Body of pancreas (tissue), 4 donors: ENCODE measurements around the gene TOP2A. TPM values are rescaled to one million over a fixed set of nuclear protein-coding genes. Genes with fewer than 3 reads are reported as not detected.

Experiments used
- ATAC-seq: fragments of 150-250 bp; one replicate; pipeline ENCODE4 v1.9.1; 2016
- DNase-seq, 4 donors: peaks; one replicate each; pipeline ENCODE4 v3.0.0-alpha.2; 2019
- H3K27ac ChIP-seq, 4 donors: fragments of 200-600 bp; sonication (generic); 1 replicate in 3 of 4; 2 replicates in 1 of 4; pipeline versions ENCODE4 v1.5.1 to v1.6.1; 2016 to 2019; ENCODE audit warnings: mild to moderate bottlenecking in 1 of 4, mixed read lengths in 1 of 4, moderate library complexity in 1 of 4
- H3K27me3 ChIP-seq, 2 donors: fragments of 200-600 bp; sonication (generic); one replicate each; pipeline ENCODE4 v1.6.0; 2016; ENCODE audit warnings: mild to moderate bottlenecking in 1 of 2
- H3K36me3 ChIP-seq, 2 donors: fragments of 200-600 bp; sonication (generic); replicated peaks in 1 of 2; 2 replicates each; pipeline ENCODE4 v1.5.1; 2016; ENCODE audit warnings: low read depth in 2 of 2; ENCODE audit not compliant: insufficient read depth in 1 of 2
- H3K4me1 ChIP-seq: fragments of 200-600 bp; sonication (generic); one replicate; pipeline ENCODE4 v1.6.0; 2016
- H3K4me3 ChIP-seq, 2 donors: fragments of 200-600 bp; sonication (generic); 1 replicate in 1 of 2; 2 replicates in 1 of 2; pipeline ENCODE4 v1.5.1; 2016 to 2019
- H3K9me3 ChIP-seq, 3 donors: fragments of 200-600 bp; sonication (generic); 1 replicate in 2 of 3; 2 replicates in 1 of 3; pipeline ENCODE4 v1.5.1; 2016
- POLR2A ChIP-seq, 3 donors: fragments of 450-650 bp; IDR thresholded peaks; one replicate each; pipeline ENCODE4 v1.6.1; 2016; ENCODE audit warnings: antibody characterized with exemption in 3 of 3, mild to moderate bottlenecking in 2 of 3
- WGBS, 2 donors: methylation state at CpG; one replicate each; pipeline ENCODE4 v1.1.5; 2017; 5-methylcytosine and 5-hydroxymethylcytosine counted together
- intact Hi-C: fragments of 100-400 bp; cut with DNase I; formaldehyde crosslinking; loops from one replicate; pipeline ENCODE4 v1.15.1; 2023
- total RNA-seq, 2 donors: library from RNA; depleted of rRNA; stranded (reverse); fragments of >200 nt; gene quantifications; one replicate each; pipeline ENCODE4 v1.1.0, GENCODE V29; 2016
- TF ChIP-seq, protein P1 (sequence below), 7 experiments: fragments of 450-650 bp in 4 of 7; fragments of 200-600 bp in 3 of 7; sonication (generic) in 3 of 7; IDR thresholded peaks; one replicate each; pipeline ENCODE4 v1.5.1; 2016 to 2019; ENCODE audit warnings: antibody characterized with exemption in 7 of 7

TOP2A gene
- total RNA-seq, 2 donors from 2014 or later: 0.33 TPM; not detected in 1

DNA sequence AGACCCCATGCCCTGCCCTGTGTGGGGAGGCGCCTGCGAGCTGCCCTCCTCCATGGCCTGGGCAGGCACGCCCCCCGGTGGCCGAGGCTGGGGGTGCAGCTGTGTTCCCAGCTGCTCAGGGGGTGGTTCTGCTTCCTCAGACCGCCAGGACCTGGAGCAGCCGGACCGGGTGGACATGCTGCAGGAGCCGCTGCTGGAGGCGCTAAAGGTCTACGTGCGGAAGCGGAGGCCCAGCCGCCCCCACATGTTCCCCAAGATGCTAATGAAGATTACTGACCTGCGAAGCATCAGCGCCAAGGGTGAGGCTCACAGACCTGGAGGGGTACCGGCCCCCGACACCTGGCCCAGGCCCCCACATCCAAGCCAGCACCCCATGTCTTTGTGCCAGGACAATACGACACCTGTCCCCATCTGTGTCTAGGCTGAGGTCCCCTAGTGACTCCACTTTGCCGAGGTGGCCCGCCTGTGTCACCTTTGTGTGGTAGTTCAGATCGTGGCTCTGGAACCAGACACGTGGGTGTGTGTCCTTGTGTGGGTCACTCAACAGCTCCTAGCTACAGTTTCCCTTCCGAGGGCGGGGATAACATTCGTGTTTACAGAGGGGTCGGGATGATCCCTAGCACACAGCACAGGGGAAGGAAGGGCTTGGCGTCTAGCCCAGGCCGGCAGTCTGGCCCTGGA lies 62.4 kb downstream of the TOP2A start:
- DNase-seq (peak; percentile 70 to 81 (median 76)), ATAC-seq (peak; percentile 62)
- peaks cover 0 to 10% of the 10 kb centered on the region in 2 donors for H3K36me3 ChIP-seq
- H3K4me1 ChIP-seq: peaks cover 12% of the 10 kb centered on the region
- no peak overlapping the region for H3K27ac ChIP-seq
- intact Hi-C loops: loop anchor here (10.0 kb wide), 1 partner anchor 150 kb away; no protein-coding TSS in a partner anchor
- no peaks in the 10 kb centered on the region for H3K27me3 ChIP-seq
- 23 to 43% methylated on average over 8 to 29 of the region's 29 CpGs for WGBS, 2 donors
- H3K4me3 ChIP-seq: no peak overlapping the region
- TF ChIP-seq, protein P1, sequence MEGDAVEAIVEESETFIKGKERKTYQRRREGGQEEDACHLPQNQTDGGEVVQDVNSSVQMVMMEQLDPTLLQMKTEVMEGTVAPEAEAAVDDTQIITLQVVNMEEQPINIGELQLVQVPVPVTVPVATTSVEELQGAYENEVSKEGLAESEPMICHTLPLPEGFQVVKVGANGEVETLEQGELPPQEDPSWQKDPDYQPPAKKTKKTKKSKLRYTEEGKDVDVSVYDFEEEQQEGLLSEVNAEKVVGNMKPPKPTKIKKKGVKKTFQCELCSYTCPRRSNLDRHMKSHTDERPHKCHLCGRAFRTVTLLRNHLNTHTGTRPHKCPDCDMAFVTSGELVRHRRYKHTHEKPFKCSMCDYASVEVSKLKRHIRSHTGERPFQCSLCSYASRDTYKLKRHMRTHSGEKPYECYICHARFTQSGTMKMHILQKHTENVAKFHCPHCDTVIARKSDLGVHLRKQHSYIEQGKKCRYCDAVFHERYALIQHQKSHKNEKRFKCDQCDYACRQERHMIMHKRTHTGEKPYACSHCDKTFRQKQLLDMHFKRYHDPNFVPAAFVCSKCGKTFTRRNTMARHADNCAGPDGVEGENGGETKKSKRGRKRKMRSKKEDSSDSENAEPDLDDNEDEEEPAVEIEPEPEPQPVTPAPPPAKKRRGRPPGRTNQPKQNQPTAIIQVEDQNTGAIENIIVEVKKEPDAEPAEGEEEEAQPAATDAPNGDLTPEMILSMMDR (IDR thresholded peaks at IDR 0.05): peak; percentile 79 to 95 (median 94)
- TF ChIP-seq POLR2A (IDR thresholded peaks at IDR 0.05): no peak
- H3K9me3 ChIP-seq: no peaks in the 10 kb centered on the region

DNA sequence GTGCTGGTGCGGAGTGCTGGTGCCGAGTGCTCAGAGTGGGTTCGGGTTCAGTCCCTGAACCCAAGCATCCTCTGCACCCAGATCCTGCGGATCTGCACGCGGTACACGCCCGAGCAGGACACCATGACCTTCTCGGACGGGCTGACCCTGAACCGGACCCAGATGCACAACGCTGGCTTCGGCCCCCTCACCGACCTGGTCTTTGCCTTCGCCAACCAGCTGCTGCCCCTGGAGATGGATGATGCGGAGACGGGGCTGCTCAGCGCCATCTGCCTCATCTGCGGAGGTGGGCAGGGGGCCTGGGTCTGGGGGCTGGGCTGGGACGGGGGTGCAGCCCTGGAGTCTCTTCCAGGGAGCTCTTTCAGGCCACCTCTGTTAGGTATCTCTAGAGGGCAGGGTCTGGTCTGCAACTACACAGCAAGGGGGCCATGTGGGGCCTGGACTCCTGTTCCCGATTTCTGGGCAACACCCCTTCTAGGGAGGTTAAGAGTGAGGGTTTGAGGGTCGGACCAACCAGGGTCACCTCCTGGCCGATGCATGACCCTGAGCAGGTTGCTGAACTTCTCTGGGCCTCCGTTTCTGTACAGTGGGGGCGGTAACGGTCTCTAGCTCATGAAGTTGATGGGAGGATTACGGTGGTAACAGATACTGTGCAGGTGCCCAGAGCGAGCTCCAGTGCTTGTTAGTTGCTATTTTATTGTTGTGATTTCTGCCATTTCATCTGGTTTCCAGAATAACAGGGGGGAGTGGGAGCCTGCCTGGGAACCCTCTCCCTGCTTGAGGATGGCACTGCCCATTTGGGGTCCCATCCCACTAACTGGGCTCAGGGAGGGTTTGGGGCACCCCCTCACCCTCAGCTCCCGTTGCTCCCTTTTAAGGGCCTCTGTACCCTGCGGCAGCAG lies 63.2 kb downstream of the TOP2A start:
- no peaks in the 10 kb centered on the region for H3K9me3 ChIP-seq
- no peak overlapping the region for H3K27ac ChIP-seq
- H3K4me1 ChIP-seq: peaks cover 12% of the 10 kb centered on the region
- intact Hi-C loops: loop anchor here (10.0 kb wide), 1 partner anchor 150 kb away; no protein-coding TSS in a partner anchor
- DNase-seq (no peak), ATAC-seq (no peak)
- WGBS, 2 donors: 70 to 85% methylated on average over 13 to 30 of the region's 30 CpGs
- H3K27me3 ChIP-seq: no peaks in the 10 kb centered on the region
- no peak overlapping the region for H3K4me3 ChIP-seq
- TF ChIP-seq POLR2A (IDR thresholded peaks at IDR 0.05): no peak
- TF ChIP-seq, protein P1 (IDR thresholded peaks at IDR 0.05): no peak
- H3K36me3 ChIP-seq: peaks cover 0 to 11% of the 10 kb centered on the region in 2 donors

DNA sequence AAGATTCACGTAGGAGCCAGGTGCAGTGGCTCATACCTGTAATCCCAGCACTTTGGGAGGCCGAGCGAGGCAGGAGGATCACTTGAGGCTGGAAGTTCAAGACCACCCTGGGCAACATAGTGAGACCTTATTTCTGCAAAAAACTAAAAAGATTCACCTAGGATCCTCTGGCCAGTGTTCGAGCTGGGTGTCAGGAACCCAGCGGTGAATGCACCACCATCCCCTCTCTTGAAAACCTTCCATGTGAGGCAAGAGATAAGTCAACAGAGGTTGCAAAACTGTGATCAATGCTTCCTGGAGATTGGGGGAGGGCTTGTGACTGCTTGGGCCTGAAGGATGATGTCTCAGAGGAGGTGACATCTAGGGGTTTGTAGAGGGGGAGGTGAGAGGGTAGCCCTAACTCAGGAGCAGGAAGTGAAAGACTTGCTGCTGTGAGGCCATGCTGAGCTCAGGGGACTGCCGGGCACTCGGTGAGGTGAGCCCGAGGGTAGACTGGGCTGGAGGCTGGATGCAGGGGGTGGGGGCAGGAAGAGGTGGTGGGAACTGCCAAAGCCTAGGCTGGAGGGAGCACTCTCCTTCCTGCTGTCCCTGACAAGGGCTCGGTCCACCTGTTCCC lies 64.8 kb downstream of the TOP2A start:
- Histone ChIP-seq H3K27me3 (no peaks in the 10 kb centered on the region), H3K36me3 (peaks cover 0 to 11% of the 10 kb centered on the region in 2 donors), H3K4me3 (no peak overlapping the region), H3K4me1 (peaks cover 22% of the 10 kb centered on the region), H3K9me3 (no peaks in the 10 kb centered on the region), H3K27ac (no peak overlapping the region)
- intact Hi-C loops: loop anchor here (10.0 kb wide), 1 partner anchor 148 kb away; no protein-coding TSS in a partner anchor
- WGBS, 2 donors: 80 to 84% methylated on average over 9 of the region's 9 CpGs
- ATAC-seq (no peak), DNase-seq (no peak)
- TF ChIP-seq POLR2A (IDR thresholded peaks at IDR 0.05): no peak
- TF ChIP-seq, protein P1 (IDR thresholded peaks at IDR 0.05): no peak

DNA sequence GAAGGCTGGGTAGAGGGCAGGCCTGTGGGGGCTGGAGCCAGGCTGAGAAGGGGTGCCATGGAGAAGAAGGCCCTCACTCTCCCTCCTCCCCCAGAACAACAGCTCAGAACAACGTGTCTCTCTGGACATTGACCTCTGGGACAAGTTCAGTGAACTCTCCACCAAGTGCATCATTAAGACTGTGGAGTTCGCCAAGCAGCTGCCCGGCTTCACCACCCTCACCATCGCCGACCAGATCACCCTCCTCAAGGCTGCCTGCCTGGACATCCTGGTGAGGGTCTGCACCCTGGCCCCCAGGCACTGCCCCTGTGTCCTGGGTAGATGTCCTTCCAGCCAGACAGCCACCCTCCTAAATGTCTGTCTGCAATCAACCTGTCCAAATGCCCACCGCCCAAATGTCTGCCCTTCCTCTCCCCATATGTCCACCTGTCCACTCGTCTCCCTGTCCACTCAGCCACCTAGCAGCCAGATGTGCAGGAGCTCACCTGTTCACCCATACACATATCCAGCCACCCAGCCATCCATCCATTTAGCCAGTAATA lies 65.4 kb downstream of the TOP2A start:
- Histone ChIP-seq H3K27ac (no peak overlapping the region), H3K9me3 (no peaks in the 10 kb centered on the region), H3K27me3 (no peaks in the 10 kb centered on the region), H3K4me3 (no peak overlapping the region), H3K36me3 (peaks cover 0 to 11% of the 10 kb centered on the region in 2 donors), H3K4me1 (peaks cover 26% of the 10 kb centered on the region)
- intact Hi-C loops: loop anchor here (10.0 kb wide), 1 partner anchor 148 kb away; no protein-coding TSS in a partner anchor
- ATAC-seq (no peak), DNase-seq (no peak)
- WGBS, 2 donors: 77 to 89% methylated on average over 7 of the region's 7 CpGs
- TF ChIP-seq, protein P1 (IDR thresholded peaks at IDR 0.05): no peak
- no peak for TF ChIP-seq POLR2A (IDR thresholded peaks at IDR 0.05)
